Eye (tissue), 1 donor: Measurements from ENCODE around the gene TNPO3.

Experiments used
- DNase-seq: peaks from one replicate; pipeline ENCODE4 v3.0.0-alpha.2; 2015

TNPO3 gene

DNA sequence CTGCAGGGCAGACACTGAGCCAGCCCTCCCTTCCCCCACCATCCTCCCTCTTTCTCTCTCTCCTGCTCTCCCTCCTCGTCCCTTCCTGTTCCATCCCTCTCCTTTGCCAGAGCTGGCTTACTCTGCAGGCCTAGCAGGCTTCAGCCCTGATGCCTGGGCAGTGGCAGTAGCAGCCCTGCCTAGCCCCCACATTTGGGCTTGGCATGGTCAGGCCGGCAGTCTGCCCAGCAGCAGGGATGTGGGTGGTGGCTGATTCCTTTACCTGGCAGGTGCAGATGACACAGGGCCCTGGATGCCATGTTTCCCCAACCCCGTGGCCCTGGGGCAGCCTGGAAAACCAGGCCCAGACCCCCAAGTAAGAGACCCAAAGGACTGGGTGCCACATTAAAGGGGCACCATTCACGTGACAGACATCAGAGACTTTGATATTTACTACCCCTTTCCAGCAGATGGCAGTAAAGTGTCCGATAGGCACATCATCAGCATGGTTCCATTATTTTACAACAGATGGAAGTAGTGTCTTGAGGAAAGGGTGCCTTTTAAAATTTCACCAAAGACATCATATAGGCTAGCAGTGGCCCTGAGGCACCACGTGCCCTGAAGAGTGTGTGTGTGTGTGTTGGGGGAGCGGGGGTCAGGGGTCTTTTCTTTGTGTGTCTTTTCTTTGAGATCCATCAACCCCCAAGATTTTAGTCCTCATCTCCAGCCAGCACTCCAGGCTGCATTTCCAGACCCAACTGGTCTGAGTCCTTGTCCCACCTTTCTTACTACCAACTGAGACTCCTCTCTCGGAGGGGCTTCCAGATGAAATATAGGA is 150.3 kb downstream of the TNPO3 start:
- peak; percentile 64 for DNase-seq
